ENCODE measurements around the gene TROAP. TPM values are rescaled to one million over a fixed set of nuclear protein-coding genes. Genes with fewer than 3 reads are reported as not detected.

TROAP gene
- total RNA-seq, 1 donor from 2014 or later: 4.8 TPM

GRCh38 chr12:49339464-49339861 is 16.4 kb downstream of the TROAP start:
- no peak overlapping the region for H3K4me3 ChIP-seq (ENCODE audit: low read depth, low read length)
- TF ChIP-seq CTCF (IDR thresholded peaks at IDR 0.05; ENCODE audit: insufficient read depth, low read length, poor library complexity, severe bottlenecking): no peak
- DNase-seq (ENCODE audit: low read depth): no peak
- peaks cover 94% of the 10 kb centered on the region for H3K27me3 ChIP-seq (ENCODE audit: control insufficient read depth, insufficient read depth, low read length)
- no peaks in the 10 kb centered on the region for H3K36me3 ChIP-seq (ENCODE audit: control insufficient read depth, insufficient read depth, low read length)

- no peak for TF ChIP-seq CTCF (IDR thresholded peaks at IDR 0.05; ENCODE audit: insufficient read depth, low read length, poor library complexity, severe bottlenecking)
- no peak overlapping the region for H3K4me3 ChIP-seq (ENCODE audit: low read depth, low read length)
- no peak for DNase-seq (ENCODE audit: low read depth)
- H3K27me3 ChIP-seq (ENCODE audit: control insufficient read depth, insufficient read depth, low read length): peaks cover 91% of the 10 kb centered on the region
- H3K36me3 ChIP-seq (ENCODE audit: control insufficient read depth, insufficient read depth, low read length): no peaks in the 10 kb centered on the region
Measured at GRCh38 chr12:49340095-49340870, 17.2 kb downstream of the TROAP start.

- DNase-seq (ENCODE audit: low read depth): no peak
- no peak overlapping the region for H3K4me3 ChIP-seq (ENCODE audit: low read depth, low read length)
- peaks cover 88% of the 10 kb centered on the region for H3K27me3 ChIP-seq (ENCODE audit: control insufficient read depth, insufficient read depth, low read length)
- H3K36me3 ChIP-seq (ENCODE audit: control insufficient read depth, insufficient read depth, low read length): no peaks in the 10 kb centered on the region
- no peak for TF ChIP-seq CTCF (IDR thresholded peaks at IDR 0.05; ENCODE audit: insufficient read depth, low read length, poor library complexity, severe bottlenecking)
Measured at GRCh38 chr12:49340971-49341776, 18.1 kb downstream of the TROAP start.

DNA sequence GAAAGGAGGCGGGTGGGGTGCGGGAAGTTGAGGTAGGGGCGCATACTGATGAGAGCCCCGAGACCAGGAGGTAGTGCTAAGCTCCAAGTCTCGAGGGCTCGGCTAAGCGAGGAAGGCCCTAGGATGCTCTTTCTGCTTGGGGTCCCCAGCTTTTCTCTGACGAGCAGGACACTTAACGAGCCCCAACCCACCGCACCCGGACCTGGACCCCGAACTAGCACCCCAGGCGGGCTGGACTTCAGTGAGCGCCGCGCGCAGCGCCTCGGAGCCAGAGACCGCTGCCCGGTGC is 18.7 kb downstream of the TROAP start:
- peaks cover 88% of the 10 kb centered on the region for H3K27me3 ChIP-seq (ENCODE audit: control insufficient read depth, insufficient read depth, low read length)
- no peak for DNase-seq (ENCODE audit: low read depth)
- H3K4me3 ChIP-seq (ENCODE audit: low read depth, low read length): no peak overlapping the region
- TF ChIP-seq CTCF (IDR thresholded peaks at IDR 0.05; ENCODE audit: insufficient read depth, low read length, poor library complexity, severe bottlenecking): no peak
- no peaks in the 10 kb centered on the region for H3K36me3 ChIP-seq (ENCODE audit: control insufficient read depth, insufficient read depth, low read length)

- TF ChIP-seq CTCF (IDR thresholded peaks at IDR 0.05; ENCODE audit: insufficient read depth, low read length, poor library complexity, severe bottlenecking): peak; percentile 97
- Histone ChIP-seq H3K4me3 (ENCODE audit: low read depth, low read length) (peak overlapping the region; percentile 16), H3K27me3 (ENCODE audit: control insufficient read depth, insufficient read depth, low read length) (peaks cover 88% of the 10 kb centered on the region), H3K36me3 (ENCODE audit: control insufficient read depth, insufficient read depth, low read length) (no peaks in the 10 kb centered on the region)
- DNase-seq (ENCODE audit: low read depth): no peak
Measured at GRCh38 chr12:49342066-49342913, 19.2 kb downstream of the TROAP start.

Measured in kidney epithelial cell (primary cell).